ENCODE measurements around the gene ZSCAN30. TPM values are rescaled to one million over a fixed set of nuclear protein-coding genes. Genes with fewer than 3 reads are reported as not detected.

Gene ZSCAN30
- 10 to 100 TPM; 11.6 to 16.4 (median 14.2) TPM for total RNA-seq
- polyA plus RNA-seq = 10 to 100 TPM in 1 of 2 donors, 1 to 10 TPM in 1; 3.8 to 31.5 TPM
- long read RNA-seq, donor 1, full-length matches to known transcripts = 6 of 12 reads
- long read RNA-seq, donor 1, partial matches to known transcripts = 0 of 12 reads
- long read RNA-seq, donor 1, other reads (novel, unspliced or antisense) = 6 of 12 reads
- long read RNA-seq, donor 2, full-length matches to known transcripts = 8 of 18 reads
- long read RNA-seq, donor 2, partial matches to known transcripts = 1 of 18 reads
- long read RNA-seq, donor 2, other reads (novel, unspliced or antisense) = 9 of 18 reads
- long read RNA-seq, donor 3, full-length matches to known transcripts = 5 of 16 reads
- long read RNA-seq, donor 3, partial matches to known transcripts = 1 of 16 reads
- long read RNA-seq, donor 3, other reads (novel, unspliced or antisense) = 10 of 16 reads

DNA sequence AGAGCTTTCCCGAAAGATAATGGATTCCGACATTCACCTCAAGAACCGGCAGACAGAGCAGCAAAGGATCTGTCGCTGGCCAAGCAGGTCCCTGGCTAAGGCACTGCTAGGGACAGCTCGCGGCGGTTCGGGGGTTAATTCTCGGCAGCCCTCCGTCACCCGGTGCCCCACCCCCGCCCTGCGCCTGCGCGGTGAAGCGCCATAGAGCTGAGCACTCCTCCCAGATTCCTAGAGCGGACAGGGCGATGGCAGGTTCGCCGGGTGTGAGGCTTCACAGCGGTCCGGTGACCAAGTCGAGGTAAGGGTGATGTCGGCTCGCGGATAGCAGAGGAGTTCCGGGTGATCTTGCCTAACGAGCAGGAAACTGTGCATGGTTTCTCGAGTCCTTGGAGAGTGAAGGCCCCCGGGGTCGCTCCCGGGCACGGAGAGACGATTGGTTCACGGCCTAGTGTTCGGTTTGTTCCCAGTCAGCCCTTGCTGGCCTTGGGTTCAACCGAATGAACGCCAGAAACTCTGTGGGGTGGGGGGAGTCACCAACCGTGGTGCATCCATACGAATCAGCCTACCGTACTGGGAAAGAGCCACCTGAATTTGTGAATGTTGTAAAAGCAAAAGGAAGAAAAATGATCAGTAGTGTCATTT is at the start of gene ZSCAN30:
ZSCAN30 (minus strand) TSS at position 136 of the 642 bp plus-strand sequence. CDS start 25,877 bp downstream, outside the sequence.
- H3K36me3 ChIP-seq = peaks cover 0 to 33% (median 5%) of the 10 kb centered on the region in 9 donors
- 0 to 1% methylated on average over 41 of the region's 41 CpGs for WGBS, 2 donors
- no peaks in the 10 kb centered on the region for H3K27me3 ChIP-seq
- peaks cover 7 to 37% (median 28%) of the 10 kb centered on the region in 9 donors for H3K4me1 ChIP-seq
- H3K27ac ChIP-seq = peak within 1 kb of the TSS; percentile 43 to 93 (median 82)
- H3K4me3 ChIP-seq = peak within 1 kb of the TSS; percentile 60 to 93 (median 79)
- peaks cover 0 to 10% (median 0%) of the 10 kb centered on the region in 11 donors for H3K9me3 ChIP-seq
- DNase-seq = peak; percentile 95 to 96
- ATAC-seq = peak; percentile 99 to 100 (median 100)
- intact Hi-C loops (cut with DNase I) = loop anchor here in 8 of 10 donors (2.0 to 10.0 kb wide), 4 partner anchors 52 to 55 kb away; partner anchors contain the start of gene ZNF24 (in 7 of the 8)
- TF ChIP-seq, protein P1, sequence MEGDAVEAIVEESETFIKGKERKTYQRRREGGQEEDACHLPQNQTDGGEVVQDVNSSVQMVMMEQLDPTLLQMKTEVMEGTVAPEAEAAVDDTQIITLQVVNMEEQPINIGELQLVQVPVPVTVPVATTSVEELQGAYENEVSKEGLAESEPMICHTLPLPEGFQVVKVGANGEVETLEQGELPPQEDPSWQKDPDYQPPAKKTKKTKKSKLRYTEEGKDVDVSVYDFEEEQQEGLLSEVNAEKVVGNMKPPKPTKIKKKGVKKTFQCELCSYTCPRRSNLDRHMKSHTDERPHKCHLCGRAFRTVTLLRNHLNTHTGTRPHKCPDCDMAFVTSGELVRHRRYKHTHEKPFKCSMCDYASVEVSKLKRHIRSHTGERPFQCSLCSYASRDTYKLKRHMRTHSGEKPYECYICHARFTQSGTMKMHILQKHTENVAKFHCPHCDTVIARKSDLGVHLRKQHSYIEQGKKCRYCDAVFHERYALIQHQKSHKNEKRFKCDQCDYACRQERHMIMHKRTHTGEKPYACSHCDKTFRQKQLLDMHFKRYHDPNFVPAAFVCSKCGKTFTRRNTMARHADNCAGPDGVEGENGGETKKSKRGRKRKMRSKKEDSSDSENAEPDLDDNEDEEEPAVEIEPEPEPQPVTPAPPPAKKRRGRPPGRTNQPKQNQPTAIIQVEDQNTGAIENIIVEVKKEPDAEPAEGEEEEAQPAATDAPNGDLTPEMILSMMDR (IDR thresholded peaks at IDR 0.05) = no peak

DNA sequence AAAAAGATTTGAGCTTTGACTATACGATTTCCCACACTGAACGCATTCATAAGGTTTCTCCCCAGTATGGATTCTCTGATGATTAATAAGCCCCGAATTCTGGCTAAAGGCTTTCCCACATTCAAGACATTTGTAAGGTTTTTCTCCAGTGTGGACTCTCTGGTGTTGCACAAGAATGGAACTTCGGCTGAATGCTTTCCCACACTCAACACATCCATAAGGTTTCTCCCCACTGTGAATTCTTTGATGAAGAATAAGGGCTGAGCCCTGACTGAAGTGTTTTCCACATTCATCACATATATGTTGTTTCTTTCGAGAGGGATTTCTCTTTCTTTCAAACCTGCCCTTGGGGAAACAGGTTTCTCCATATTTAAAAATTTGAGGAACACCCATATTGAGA is 47.3 kb upstream of the ZSCAN30 start:
- 89 to 93% methylated on average over 5 of the region's 5 CpGs for WGBS, 2 donors
- Histone ChIP-seq H3K27ac (no peak overlapping the region), H3K27me3 (no peaks in the 10 kb centered on the region), H3K4me3 (no peak overlapping the region), H3K4me1 (peaks cover 0 to 55% (median 25%) of the 10 kb centered on the region in 9 donors), H3K36me3 (peaks cover 0 to 100% (median 60%) of the 10 kb centered on the region in 9 donors), H3K9me3 (no peaks in the 10 kb centered on the region)
- ATAC-seq (no peak), DNase-seq (no peak)
- TF ChIP-seq, protein P1 (IDR thresholded peaks at IDR 0.05) = no peak
- intact Hi-C loops (cut with DNase I) = loop anchor here in 1 of 10 donors (10.0 kb wide), 1 partner anchor 52 kb away; no protein-coding TSS in a partner anchor

DNA sequence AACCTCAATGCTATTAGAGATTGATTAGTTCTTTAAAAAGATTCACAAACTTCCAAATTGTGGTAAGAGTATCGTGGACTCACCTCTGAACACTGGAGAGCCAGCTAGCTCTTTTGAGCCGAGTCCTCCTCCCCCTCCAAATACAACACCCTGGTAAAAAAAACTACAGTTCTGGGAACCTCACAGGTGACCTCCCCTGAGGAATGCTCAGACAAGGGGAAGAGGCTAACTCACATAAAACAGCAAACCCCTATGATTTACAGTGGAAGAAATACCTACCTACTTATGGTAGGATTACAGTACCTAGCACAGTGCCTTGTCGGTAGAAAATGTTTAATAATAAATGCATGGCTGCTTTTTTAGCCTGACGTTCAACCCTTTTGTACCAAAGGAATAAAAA is 45.8 kb upstream of the ZSCAN30 start:
- no peaks in the 10 kb centered on the region for H3K9me3 ChIP-seq
- TF ChIP-seq, protein P1 (IDR thresholded peaks at IDR 0.05) = no peak
- DNase-seq (no peak), ATAC-seq (no peak)
- H3K27ac ChIP-seq = no peak overlapping the region
- H3K27me3 ChIP-seq = no peaks in the 10 kb centered on the region
- WGBS, 2 donors = 92% methylated on average over 4 of the region's 4 CpGs
- no peak overlapping the region for H3K4me3 ChIP-seq
- intact Hi-C loops (cut with DNase I) = loop anchor here in 1 of 10 donors (10.0 kb wide), 1 partner anchor 51 kb away; no protein-coding TSS in a partner anchor
- H3K4me1 ChIP-seq = peaks cover 0 to 51% (median 12%) of the 10 kb centered on the region in 9 donors
- H3K36me3 ChIP-seq = peaks cover 0 to 98% (median 60%) of the 10 kb centered on the region in 9 donors

DNA sequence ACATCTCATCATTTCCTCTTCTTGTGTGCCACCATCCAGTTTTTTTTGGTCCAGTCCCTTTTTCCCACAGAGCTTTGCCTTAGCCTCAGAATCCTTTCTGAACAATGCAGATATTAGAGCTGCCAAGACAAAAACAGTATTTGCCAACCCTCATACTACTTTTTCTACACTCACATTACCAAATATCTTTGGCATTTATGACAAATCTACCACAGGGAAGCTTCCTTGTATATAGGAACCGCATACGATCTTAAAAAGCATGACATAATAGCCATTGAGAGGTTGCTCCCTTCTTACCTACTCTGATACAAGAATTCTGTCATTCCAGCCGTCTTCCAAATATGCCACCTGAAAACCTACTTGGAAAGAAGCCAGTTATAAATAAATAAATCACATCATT is 44.8 kb upstream of the ZSCAN30 start:
- TF ChIP-seq, protein P1 (IDR thresholded peaks at IDR 0.05) = no peak
- H3K27me3 ChIP-seq = no peaks in the 10 kb centered on the region
- no peak overlapping the region for H3K4me3 ChIP-seq
- H3K4me1 ChIP-seq = peaks cover 0 to 41% (median 3%) of the 10 kb centered on the region in 9 donors
- DNase-seq (no peak), ATAC-seq (no peak)
- intact Hi-C loops (cut with DNase I) = loop anchor here in 1 of 10 donors (10.0 kb wide), 1 partner anchor 50 kb away; no protein-coding TSS in a partner anchor
- no peak overlapping the region for H3K27ac ChIP-seq
- H3K9me3 ChIP-seq = no peaks in the 10 kb centered on the region
- WGBS, 2 donors = 72 to 79% methylated on average over 3 of the region's 3 CpGs
- H3K36me3 ChIP-seq = peaks cover 0 to 87% (median 52%) of the 10 kb centered on the region in 9 donors

Data from heart right ventricle (tissue), 16 donors.